Activated CD4-positive, alpha-beta T cell treated with anti-CD3 and anti-CD28 coated beads, Interleukin-2, amount 50 U/mL, for 48 hours (primary cell): ENCODE measurements around the gene EXOC3L2.

Source experiments
- DNase-seq, 2 experiments: peaks; one replicate each; pipeline ENCODE4 v3.0.0-alpha.2; 2020

The EXOC3L2 gene

DNA sequence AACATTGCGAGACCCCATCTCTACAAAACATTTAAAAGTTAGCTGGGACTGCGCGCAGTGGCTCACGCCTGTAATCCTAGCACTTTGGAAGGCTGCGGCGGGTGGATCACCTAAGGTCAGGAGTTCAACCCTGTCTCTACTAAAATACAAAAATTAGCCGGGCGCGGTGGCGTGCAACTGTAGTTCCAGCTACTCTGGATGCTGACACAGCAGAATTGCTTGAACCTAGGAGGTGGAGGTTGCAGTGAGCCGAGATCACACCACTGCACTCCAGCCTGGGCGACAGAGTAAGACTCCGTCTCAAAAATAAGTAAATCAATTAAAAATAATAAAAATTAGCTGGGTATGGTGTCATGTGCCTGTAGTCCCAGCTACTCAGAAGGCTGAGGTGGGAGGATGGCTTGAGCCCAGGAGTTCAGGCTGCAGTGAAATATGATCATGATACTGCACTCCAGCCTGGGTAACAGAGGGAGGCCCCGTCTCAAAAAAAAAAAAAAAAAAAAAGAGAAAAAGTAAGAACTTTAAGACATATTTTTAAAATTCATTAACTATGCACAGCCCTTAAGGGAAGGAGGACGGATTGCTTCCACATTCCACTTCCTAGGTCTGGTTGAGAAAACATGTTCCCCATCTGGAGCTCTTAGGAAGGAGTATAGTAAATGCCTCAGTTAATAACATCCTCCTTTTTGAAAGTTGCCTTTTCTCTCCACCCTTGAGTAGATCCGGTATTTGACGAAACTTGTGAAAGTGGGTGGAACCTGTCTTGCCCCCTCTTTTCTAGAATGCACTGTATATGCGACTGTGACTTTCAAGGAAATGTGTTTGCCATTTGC, 26.1 kb downstream of the EXOC3L2 start:
- DNase-seq: no peak

DNA sequence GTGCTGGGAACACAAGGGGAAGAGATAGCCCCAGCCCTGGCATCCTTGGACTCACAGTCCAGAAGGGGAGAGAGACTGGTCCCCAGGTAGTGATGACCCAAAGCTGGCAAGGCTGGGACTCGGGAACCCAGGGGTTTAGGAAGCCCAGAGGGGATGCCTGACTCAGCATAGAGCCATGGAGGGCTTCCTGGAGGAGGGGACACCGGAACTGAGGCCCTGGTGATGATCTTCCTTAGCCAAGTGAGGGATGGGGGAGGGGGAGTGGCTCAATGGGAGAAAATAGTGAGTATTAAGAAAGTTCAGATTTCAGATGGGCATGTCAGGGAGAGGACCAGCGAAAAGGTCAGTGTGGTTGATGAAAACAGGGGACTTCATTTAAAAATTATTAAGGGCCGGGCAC, 26.8 kb downstream of the EXOC3L2 start:
- no peak for DNase-seq

DNA sequence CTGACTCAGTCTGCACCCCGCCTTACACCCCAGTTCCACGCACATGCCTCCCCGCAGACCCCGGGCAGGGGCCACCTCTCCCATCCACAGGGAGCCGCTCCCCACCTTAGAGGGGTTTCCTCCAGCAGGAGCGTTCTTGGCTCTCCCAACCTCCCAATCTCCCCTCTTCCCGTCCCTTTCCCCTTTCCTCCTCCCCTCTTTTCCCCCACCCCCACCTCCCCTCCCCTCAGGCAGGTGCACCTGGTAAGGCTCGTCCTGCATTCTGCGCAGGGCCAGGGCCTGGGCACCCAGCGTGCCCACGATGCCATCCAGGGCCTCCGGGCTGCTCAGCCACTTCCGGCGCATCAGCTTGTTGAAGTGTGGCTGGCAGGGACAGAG, 27.3 kb downstream of the EXOC3L2 start:
- DNase-seq: no peak

DNA sequence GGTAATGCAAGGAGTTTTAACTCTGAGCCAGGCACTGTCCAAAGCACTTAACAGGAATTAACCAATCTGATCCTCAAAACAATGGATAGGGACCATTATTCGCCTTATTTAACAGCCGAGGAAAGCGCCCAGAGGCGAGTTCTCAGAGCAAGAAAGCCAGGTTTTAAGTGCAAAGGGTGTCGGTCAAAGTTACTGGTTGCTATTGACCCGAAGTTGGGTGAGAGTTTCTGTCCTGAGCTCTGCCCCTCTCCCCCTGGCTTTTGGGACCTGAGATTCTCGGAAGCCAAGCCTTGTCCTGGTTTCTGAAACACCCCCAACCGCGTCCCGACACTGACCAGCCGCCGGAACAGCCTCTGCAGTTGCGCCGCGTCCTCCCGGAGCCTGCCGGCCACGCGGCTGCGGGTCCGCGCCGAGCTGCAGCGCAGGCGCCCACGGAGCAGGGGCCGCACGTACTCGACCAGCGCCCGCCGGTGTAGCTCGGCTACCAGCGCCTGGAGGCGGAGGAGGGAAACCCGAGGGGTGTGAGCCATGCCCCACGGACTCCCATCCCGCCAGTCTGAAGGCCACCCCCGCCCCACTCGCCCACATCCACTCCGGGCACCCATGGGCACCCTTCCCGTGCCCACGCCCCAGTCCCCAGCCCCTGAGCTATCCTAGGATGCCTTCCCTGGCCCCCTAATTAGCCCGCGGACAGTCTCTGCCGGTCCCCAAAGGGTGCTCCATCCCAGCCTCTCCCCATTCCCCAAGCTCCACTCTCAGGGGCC, 27.8 kb downstream of the EXOC3L2 start:
- DNase-seq: no peak

DNA sequence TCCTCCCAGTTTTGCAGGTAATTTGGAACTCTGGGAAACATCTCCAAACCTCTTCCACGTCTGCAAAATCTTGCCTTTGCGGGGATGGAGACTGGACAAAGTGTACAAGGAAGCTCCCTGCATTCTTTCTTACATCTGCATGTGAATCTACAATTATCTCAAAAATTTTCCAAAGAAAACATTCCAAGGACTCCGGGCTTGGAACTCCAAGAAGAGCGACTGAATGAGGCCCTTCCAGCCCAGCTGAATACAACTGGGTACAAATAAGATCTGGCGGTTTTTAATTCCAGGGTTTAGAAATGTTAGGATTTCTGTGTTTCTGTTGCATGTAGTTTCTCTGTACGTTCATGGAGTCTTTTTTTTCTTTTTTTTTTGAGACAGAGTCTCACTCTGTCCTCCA, 28.5 kb downstream of the EXOC3L2 start:
- DNase-seq: no peak

DNA sequence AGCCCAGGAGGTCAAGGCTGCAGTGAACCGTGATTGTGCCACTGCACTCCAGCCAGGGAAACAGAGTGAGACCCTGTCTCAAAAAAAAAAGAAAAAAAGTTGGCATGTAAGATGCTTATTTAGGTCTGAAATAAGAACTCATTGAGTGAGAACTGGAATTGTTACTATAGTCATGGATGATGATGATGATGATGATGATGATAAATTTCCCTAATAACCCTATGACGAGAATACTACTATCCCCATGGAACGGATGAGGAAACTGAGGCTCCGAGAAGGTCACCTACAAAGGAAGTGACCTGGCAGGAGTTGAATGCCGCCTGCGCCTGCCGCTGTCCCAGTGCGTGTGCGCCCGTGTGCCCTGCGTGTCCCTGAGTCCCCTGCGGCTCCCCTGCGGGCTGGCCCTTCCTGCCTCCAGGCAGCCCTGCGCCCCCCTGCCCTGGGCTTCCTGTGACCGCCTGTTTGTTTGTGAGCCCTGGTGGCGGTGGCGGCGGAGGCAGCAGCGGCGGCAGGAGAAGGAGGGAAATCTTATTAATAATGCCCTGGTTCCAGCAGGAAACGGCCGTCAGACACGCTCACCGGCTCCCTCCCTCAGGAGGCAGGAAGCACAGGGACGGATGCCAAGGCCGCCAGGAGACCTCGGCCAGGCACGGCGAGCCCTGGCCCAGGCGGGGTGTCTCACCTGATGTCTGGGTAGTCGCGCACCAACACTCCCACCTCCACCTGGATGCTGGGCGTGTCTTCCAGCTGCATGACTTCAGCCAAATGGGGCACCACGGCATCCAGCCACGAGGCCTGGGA, 29.6 kb downstream of the EXOC3L2 start:
- DNase-seq: no peak

DNA sequence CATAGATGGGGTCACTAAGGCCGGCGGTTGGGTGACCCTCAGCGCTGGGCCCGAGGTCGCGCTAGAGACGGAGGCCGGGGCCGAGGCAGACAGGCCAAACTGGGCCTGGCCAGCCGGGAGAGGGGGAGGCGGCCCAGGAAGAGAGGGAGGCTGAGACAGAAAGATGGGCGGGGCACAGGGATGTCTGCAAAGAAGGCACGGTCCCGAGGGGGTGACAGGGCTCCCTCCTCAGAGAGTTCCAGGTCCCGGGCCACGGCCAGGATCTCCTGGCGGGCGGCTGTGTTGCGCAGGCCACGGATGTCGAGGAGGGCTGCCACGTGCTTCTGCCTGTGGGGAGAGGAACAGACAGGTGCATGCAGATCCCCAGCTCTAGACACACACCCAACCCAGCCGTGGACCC, 32.2 kb downstream of the EXOC3L2 start:
- no peak for DNase-seq

DNA sequence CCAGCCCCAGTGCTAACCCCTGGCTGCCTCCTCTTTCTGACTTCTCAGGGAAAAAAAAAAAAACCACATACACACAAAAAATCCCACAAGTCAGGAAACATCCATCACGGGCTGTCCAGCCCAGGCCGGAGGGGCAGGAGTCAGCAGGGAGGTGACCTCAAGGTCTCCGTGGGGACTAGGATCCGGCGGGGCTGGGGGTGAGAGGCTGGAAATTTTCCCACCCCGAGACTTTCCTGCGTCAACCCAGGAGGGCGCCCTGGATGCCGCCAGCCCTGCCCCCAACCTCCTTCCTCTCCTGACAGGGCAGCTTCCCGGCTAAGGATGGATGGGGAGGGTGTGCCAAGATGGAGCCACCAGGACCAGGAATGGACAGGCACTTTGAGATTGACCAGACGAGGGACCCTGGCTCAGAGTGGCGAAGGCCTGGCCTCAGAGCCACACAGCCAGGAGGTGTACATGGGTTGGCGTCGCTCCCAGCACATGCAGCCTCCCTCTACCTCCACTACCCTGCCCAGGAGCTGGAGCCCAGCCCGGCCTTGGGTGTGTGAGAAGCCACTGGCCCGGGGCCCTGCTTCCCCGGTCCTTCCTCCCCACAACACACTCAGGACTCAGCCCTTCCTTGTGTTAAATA, 33.3 kb downstream of the EXOC3L2 start:
- no peak for DNase-seq

DNA sequence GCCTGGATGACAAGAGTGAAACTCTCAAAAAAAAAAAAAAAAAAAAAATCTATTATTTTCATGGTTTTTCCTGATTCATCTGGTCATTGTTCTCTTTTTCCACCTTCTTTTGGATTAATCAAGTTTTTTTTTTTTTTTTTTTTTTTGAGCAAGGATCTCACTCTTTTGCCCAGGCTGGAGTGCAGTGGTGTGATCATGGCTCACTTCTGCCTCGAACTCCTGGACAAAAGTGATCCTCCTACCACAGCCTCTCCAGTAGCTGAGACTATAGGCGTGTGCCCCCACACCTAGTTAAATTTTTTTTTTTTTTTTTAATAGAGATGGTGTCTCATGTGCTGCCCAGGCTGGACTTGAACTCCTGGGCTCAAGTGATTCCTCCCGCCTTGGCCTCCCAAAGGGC, 38.9 kb downstream of the EXOC3L2 start:
- DNase-seq: no peak

DNA sequence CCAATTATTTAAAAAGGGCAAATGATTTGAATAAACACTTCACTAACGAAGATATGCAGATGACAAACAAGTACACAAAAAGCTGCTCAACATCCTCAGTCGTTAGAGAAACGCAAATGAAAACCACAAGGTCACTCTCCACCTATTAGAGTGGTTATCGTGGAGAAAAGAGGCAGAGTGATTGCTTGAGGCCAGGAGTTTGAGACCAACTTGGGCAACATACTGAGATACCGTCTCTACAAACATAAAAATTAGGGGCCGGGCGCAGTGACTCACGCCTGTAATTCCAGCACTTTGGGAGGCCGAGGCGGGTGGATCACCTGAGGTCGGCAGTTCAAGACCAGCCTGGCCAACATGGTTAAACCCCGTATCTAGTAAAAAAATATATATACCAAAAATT, 39.4 kb downstream of the EXOC3L2 start:
- DNase-seq: no peak

DNA sequence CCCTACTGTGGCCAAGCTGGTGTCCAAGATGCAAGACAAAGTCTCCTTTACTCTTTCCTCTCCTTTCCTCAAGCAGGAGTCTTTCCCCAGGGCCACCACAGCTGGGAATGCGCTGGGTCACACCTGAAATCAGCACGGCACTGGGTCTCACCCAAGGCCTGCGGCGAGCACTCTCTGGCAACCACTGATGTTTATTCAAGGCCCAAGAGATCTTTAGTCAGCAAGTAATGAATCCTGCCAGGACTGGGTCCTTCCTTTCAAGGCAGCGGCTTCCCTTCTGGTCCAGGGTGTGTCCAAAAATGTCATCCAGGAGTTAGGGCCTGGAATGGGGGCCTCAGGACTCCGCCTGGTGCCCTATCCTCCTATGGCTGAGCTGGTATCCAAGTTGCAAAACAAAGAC, 42.6 kb downstream of the EXOC3L2 start:
- DNase-seq: no peak

DNA sequence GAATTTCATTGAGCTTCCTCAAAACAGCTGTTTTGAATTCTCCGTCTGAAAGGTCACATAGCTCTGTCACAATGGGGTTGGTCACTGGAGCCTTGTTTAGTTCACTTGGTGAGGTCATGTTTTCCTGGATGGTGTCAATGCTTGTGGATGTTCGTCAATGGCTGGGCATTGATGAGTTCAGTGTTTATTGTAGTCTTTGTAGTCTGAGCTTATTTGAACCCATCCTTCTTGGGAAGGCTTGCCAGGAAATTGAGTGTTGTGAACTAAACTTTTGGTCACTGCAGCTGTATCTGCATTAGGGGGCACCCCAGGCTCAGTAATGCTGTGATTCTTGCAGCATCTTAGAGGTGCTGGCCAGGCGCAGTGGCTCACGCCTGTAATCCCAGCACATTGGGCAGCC, 44.6 kb downstream of the EXOC3L2 start:
- DNase-seq: no peak

DNA sequence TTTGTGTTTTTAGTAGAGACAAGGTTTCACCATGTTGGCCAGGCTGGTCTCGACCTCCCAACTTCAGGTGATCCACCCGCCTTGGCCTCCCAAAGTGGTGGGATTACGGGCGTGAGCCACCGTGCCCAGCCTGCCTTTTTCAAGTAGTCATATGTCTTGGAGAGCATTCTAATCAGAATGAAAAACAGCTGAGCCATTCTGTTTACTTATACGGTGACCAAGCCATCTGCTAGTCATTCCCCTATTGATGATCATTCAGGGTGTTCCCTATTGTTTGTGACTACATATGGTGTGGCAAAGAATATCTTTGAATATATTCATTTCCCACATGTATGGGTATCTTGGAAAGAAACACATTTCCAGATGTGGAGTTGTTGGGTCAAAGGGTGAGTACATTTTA, 49.4 kb downstream of the EXOC3L2 start:
- DNase-seq: no peak

DNA sequence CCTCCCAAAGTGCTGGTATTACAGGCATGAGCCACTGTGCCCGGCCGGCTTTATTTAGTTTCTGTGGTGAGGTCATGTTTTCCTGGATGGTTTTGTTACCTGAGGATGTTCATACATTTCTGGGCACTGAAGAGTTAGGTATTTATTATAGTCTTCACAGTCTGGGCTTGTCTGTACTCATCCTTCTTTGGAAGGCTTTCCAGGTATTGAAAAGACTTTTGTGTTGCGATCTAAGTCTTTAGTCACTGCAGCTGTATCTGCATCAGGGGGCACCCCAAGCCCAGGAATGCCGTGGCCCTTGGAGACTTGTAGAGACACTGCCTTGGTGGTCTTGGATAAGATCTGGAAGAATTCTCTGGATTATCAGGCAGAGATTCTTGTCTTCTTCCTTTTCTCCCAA, 53.8 kb downstream of the EXOC3L2 start:
- DNase-seq: no peak

DNA sequence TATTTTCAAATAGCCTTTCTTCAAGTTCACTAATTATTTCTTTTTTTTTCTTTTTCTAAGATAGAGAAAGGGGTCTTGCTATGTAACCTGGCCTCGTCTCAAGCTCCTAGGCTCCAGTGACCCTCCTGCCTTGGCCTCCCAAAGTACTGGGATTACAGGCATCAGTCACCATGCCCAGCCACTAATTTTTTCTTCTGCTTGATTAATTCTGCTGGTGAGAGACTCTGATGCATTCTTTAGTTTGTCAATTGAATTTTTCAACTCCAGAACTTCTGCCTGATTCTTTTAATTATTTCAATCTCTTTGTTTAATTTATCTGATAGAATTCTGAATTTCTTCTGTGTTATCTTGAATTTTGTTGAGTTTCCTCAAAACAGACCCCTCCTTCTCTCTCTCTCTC, 55.2 kb downstream of the EXOC3L2 start:
- no peak for DNase-seq

DNA sequence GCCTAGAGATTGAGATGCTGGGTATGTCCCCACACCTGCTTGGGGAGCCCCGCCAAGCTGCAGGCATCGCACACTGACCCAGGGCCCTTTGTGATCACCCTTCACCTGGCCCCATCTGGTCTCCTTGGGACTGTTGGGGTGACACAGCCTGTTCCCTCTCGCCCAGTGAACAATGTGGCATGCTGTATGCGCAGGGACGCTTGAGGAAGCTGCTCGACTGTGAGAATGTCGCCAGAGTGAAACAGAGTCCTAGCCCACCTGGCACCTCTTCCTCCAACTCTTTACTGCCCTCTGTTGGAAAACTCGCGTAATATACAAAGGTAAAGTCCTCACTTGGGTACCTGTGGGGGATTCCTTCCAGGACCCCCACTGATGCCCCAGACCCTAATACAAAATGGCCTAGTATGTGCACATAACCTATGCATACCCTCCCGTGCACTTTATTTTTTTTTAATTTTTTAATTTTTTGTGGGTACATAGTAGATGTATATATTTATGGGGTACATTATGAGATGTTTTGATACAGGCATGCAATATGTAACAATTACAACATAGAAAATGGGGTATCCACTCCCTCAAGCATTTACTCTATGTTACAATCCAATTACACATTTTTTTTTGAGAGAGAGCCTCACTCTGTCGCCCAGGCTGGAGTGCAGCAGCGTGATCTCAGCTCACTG, 57.6 kb downstream of the EXOC3L2 start:
- no peak for DNase-seq

DNA sequence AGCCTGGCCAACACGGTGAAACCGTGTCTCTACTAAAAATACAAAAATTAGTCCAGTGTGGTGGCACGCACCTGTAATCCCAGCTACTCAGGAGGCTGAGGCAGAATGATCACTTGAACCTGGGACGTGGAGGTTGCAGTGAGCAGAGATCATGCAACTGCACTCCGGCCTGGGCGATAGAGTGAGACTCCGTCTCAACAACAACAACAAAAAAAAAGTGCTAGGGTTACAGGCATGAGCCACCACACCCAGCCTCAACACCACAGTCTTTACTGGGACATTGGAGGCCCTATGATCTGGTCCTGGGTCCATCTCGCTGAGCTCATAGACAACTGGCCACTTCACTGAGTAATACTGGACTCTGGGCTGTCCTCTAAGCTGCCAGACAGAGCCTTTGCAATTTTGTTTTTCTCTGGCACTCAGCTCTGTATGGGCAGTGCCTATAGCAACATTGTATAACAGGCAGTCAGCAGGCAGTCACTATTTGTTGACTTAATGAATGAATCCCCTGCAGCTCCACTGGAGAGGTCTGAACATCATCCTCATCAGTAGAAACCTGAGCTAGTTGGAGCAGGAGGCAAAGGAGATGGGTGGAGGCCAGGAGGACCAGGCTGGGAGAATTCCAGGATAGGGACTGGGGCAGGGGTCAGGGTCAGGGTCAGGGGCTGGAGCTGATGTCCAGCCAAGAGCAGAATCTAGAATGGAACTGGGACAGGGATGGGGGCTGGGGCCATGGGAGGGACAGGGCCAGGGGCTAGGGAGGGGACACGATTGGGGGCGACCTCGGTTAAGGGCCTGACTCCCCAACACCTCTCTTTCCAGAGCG, 58.5 kb downstream of the EXOC3L2 start:
- DNase-seq: no peak

DNA sequence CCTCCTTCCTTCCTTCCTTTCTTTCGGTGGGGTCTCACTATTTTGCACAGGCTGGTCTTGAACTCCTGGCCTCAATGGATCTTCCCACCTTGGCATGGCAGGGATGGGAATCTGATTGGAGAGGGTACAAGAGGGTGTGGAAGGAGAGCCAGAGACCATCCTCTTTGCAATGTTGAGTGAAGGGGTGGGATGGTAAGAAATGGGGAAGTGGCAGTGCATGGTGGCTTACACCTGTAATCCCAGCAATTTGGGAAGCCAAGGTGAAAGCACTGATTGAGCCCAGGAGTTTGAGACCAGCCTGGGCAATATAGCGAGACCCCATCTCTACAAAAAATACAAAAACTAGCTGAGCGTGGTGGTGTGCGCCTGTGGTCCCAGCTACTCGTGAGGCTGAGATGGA, 61.1 kb downstream of the EXOC3L2 start:
- no peak for DNase-seq

DNA sequence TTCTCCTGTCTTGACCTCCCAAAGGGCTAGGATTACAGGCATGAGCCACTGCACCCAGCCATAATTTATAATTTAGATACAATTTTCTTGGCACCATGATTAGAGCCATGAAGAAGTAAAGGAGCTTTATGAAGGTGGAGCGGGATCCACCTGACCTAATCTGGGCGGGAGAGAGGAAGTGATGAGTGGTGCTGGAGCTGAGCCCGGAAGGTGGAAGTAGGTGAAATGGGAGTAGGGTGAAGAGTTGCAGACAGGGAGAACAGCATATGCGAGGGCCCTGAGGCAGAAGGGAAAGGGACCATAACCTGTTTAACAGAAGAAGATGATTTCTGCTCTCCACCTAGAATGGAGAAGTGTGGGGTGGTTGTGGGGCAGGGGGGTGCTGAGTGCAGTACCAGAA, 62.4 kb downstream of the EXOC3L2 start:
- DNase-seq: no peak

DNA sequence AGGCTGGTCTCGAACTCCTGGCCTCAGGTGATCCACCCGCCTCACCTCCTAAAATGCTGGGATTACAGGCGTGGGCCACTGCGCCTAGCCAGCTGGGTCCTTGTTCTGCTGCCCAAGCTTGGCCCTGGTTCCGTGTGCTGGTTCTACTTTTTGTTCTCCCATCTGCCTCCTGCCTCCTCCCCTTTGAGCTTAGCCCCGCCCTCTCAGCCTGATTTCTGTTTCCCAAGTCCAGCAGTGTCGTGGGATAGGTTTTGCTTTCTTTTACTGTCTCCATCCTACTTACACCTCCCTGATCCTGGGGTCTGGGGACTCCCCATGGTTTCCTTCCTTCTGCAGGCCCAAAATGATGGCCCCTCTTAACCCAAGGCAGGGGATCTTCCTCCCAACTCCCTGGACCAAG, 64.3 kb downstream of the EXOC3L2 start:
- DNase-seq: no peak

DNA sequence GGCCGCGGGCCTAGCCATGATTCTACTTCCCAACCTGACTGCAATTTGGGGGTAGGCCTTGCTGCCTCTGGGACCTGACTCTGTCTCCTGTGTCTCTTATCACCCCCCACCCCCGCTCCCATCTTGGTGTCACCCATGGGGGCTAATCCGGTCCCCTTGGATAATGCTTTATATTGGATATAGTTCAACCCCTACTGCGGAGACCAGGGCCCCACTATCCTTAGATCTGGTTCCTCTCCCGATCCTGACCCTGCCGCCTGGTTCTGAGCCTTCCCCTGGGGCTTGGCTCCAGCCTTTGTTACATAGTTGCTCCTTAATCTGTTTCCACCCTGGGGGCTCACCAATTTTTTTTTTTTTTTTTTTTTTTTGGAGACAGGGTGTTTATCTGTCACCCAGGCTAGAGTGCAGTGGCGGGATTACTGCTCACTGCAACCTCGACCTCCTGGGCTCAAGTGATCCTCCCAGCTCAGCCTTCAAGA, 65.3 kb downstream of the EXOC3L2 start:
- DNase-seq: no peak
